WI38 (cell line): ENCODE results near the gene FUBP3.
"Not testable (repeated sequence)": the region's sequence is repeated elsewhere in the genome, so short reads cannot be mapped to it uniquely, and the experiment has no call there.

Experiments
- H3K4me3 ChIP-seq: 2 replicates; pipeline ENCODE4 v1.5.1; 2011; ENCODE audit warnings: low read depth, mild to moderate bottlenecking, control low read depth, low read length
- TF ChIP-seq, protein P1 (sequence below): IDR thresholded peaks from 2 replicates; pipeline ENCODE4 v1.5.1; 2012; ENCODE audit warnings: low read depth, mild to moderate bottlenecking, control low read depth, low read length

Gene FUBP3

DNA sequence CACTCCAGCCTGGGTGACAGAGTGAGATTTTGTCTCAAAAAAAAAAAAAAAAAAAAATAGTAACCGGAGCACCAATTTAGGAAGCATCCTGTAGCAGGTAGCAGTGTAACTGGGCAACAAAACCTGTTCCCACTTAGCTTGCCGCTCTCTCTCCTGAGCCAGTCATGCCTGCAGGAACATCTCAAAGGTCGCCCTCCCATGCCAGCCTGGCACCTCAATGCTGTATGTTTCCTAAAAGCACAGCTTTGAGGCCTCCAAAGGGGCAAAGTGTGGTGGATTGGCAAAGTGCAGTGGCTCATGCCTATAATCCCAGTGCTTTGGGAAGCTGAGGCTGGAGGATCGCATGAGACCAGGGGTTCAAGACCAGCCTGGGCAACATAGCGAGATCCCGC, 22.3 kb upstream of the FUBP3 start:
- H3K4me3 ChIP-seq: no peak overlapping the region
- TF ChIP-seq, protein P1, sequence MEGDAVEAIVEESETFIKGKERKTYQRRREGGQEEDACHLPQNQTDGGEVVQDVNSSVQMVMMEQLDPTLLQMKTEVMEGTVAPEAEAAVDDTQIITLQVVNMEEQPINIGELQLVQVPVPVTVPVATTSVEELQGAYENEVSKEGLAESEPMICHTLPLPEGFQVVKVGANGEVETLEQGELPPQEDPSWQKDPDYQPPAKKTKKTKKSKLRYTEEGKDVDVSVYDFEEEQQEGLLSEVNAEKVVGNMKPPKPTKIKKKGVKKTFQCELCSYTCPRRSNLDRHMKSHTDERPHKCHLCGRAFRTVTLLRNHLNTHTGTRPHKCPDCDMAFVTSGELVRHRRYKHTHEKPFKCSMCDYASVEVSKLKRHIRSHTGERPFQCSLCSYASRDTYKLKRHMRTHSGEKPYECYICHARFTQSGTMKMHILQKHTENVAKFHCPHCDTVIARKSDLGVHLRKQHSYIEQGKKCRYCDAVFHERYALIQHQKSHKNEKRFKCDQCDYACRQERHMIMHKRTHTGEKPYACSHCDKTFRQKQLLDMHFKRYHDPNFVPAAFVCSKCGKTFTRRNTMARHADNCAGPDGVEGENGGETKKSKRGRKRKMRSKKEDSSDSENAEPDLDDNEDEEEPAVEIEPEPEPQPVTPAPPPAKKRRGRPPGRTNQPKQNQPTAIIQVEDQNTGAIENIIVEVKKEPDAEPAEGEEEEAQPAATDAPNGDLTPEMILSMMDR: no peak

DNA sequence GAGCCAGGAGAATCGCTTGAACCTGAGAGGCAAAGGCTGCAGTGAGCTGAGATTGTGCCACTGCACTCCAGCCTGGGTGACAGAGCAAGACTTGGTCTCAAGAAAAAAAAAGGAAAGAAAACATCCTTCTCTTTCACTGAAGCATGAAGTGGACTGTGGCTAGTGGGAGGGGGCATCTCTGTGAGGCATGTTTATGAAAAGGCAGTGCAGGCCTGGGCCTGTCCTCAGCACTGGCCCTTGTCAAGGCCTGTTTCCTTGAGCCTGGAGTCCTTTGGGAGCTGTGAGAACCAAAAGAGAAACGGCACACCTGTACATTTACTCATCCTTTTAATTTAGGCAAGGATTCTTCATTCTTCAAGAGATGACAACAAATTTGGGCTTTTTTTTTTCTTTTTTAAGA, 18.3 kb upstream of the FUBP3 start:
- no peak overlapping the region for H3K4me3 ChIP-seq
- TF ChIP-seq, protein P1: no peak

DNA sequence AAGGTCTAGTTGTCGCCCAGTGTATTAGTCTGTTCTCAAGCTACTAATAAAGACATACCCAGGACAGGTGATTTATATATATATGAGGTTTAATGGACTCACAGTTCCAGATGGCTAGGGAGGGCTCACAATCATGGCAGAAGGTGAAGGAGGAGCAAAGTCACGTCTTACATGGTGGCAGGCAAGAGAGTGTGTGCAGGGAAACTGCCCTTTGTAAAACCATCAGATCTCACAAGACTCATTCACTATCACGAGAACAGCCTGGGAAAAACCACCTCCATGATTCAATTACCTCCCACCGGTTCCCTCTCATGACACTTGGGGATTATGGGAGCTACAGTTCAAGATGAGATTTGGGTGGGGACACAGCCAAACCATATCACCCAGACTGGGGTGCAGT, 16.9 kb upstream of the FUBP3 start:
- H3K4me3 ChIP-seq: not testable (repeated sequence)

DNA sequence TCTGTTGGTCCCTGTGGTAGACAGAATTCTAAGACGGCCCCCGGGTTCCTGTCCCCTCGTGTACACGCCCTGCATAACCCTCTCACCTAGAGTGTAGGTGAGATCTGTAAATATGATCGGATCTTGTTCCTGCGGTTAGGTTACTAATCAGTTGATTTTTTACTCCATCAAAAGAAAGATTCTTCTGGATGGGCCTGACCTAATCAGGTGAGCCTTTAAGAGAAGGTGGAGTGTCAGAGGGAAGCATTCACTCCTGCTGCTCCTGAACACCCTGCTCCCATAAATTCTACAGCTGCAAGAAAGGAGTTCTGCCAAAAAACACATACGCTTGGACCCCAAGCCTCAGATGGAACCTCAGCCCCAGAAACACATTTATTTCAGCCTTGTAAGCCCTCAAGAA, 15.6 kb upstream of the FUBP3 start:
- TF ChIP-seq, protein P1: no peak
- H3K4me3 ChIP-seq: no peak overlapping the region

DNA sequence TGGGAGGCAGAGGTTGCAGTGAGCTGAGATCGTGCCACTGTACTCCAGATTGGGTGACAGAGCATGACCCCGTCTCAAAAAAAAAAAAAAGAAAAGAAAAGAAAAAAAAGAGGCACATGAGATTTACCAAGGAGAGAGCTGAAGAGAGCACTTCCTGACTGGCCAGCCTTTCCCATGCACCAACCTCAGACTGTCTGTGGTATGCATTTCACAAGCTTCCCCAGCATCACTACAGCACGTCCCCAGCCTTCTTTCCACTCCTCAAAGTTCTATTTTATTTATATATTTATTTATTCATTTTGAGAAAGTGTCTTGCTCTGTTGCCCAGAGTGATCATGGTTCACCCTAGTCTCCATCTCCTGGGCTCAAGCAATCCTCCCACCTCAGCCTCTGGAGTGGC, 13.6 kb upstream of the FUBP3 start:
- TF ChIP-seq, protein P1: no peak
- no peak overlapping the region for H3K4me3 ChIP-seq

DNA sequence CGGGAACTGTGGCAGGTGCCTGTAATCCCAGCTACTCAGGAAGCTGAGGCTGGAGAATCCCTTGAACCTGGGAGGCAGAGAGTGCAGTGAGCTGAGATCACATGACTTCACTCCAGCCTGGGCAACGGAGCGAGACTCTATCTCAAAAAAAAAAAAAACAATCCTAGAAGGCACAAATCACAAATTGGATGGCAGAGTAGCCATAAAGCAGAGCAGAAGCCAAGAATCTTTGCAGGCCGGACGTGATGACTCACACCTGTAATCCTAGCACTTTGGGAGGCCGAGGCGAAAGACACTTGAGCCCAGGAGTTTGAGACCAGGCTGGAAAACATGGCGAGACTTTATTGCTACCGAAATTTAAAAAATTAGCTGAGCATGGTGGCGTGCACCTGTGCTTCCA, 9.2 kb upstream of the FUBP3 start:
- H3K4me3 ChIP-seq: no peak overlapping the region
- TF ChIP-seq, protein P1: no peak

DNA sequence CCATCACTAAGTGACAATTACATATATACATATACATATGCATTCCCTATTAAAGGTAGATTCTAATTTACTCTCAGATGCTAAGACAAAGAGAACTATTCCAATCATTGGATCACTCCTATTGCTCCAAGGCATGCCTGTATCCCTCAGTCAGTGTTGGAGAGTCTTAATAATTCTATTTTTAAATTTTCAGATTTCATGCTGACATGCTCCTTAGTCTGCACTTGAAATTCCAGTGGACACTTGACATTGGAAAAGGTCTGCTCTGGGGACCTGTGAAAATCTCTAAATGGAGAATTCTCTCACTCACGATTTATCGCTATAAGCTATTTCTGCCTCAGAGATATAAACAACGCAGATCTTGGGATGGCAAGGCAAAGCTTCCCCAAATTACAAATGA, 3.9 kb upstream of the FUBP3 start:
- H3K4me3 ChIP-seq: no peak overlapping the region
- TF ChIP-seq, protein P1: no peak

DNA sequence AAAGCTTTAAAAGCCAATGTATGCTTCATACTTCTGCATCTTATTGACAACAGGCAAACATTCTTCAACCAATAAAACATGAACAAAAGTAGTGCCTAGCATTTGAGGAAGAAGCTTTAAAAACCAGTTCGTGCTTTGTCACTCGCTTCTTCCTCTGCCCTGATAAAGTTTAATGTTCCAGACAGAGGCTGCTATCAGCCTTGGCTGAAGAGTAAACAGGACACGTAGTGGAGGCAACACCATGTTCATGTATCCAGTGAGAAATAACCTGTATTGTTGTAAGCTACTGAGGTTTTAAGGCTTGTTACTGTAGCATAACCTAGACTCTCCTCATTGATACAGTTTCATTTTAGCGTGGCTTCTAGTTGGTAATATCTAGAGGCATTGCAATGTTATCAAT, 3.2 kb upstream of the FUBP3 start:
- H3K4me3 ChIP-seq: no peak overlapping the region
- TF ChIP-seq, protein P1: no peak
